Neural cell (in vitro differentiated cells): Measurements from ENCODE around the gene SUGCT.

Experiments used
- CTCF ChIP-seq: fragments of 450-650 bp; IDR thresholded peaks from 2 replicates; pipeline ENCODE4 v1.5.1; 2014; ENCODE audit warnings: antibody characterized with exemption, mild to moderate bottlenecking, moderate library complexity; ENCODE audit not compliant: poor library complexity, severe bottlenecking
- EP300 ChIP-seq: fragments of 450-650 bp; conservative IDR thresholded peaks from 2 replicates; pipeline ENCODE4 v1.6.1; 2014; ENCODE audit warnings: antibody characterized with exemption, mild to moderate bottlenecking, moderate library complexity; ENCODE audit not compliant: poor library complexity, severe bottlenecking
- EZH2 ChIP-seq: fragments of 200-600, 300-800 bp; shearing (Covaris generic), sonication (generic); IDR thresholded peaks from 2 replicates; pipeline ENCODE4 v1.6.1; 2014; ENCODE audit warnings: antibody characterized with exemption, low read length, borderline replicate concordance, mild to moderate bottlenecking; ENCODE audit not compliant: insufficient read depth, poor library complexity, severe bottlenecking
- MXI1 ChIP-seq: fragments of 450-650 bp; conservative IDR thresholded peaks from 2 replicates; pipeline ENCODE4 v1.6.1; 2014; ENCODE audit warnings: antibody characterized with exemption, mild to moderate bottlenecking; ENCODE audit not compliant: poor library complexity, severe bottlenecking
- POLR2AphosphoS5 ChIP-seq: IDR thresholded peaks from 2 replicates; pipeline ENCODE4 v1.6.1; 2012
- RAD21 ChIP-seq: fragments of 450-650 bp; conservative IDR thresholded peaks from 2 replicates; pipeline ENCODE4 v1.6.1; 2014; ENCODE audit warnings: antibody characterized with exemption, mild to moderate bottlenecking, moderate library complexity
- REST ChIP-seq: IDR thresholded peaks from 2 replicates; pipeline ENCODE4 v1.6.1; 2012; ENCODE audit warnings: borderline replicate concordance
- SMC3 ChIP-seq: fragments of 450-650 bp; conservative IDR thresholded peaks from 2 replicates; pipeline ENCODE4 v1.6.1; 2014; ENCODE audit warnings: antibody characterized with exemption, mild to moderate bottlenecking, moderate library complexity; ENCODE audit not compliant: poor library complexity
- TAF1 ChIP-seq: IDR thresholded peaks from 2 replicates; pipeline ENCODE4 v1.6.1; 2012; ENCODE audit warnings: low read depth

DNA sequence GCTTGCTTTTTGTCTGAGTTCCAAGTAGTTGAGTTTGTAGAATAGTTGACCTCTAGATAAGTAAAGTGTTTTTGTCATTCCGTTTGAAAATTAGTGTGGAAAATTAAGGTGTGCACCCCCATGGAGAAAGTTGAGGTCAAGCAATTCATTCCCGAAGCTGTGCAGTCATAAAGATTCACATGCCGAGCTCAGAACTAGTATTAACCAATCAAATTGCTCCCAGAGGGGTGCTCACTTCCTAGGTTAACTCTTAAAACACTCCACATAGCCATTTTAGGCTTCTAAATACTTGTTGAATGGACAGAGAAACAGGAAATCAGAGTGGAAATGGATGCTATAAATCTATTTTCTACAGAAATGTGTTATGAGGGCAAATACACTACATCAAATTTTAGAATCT is 638.9 kb downstream of the SUGCT start:
- TF ChIP-seq CTCF (no peak), EP300 (no peak), REST (no peak), TAF1 (no peak), EZH2 (no peak), MXI1 (no peak), SMC3 (no peak), POLR2AphosphoS5 (no peak), RAD21 (no peak)
